Kidney capillary endothelial cell (primary cell): ENCODE measurements around the gene BATF2.
"Not testable (repeated sequence)": the region's sequence is repeated elsewhere in the genome, so short reads cannot be mapped to it uniquely, and the experiment has no call there.

Experiments
- DNase-seq: peaks from one replicate; pipeline ENCODE4 v3.0.0-alpha.2; 2018; ENCODE audit warnings: low spot score

The BATF2 gene

DNA sequence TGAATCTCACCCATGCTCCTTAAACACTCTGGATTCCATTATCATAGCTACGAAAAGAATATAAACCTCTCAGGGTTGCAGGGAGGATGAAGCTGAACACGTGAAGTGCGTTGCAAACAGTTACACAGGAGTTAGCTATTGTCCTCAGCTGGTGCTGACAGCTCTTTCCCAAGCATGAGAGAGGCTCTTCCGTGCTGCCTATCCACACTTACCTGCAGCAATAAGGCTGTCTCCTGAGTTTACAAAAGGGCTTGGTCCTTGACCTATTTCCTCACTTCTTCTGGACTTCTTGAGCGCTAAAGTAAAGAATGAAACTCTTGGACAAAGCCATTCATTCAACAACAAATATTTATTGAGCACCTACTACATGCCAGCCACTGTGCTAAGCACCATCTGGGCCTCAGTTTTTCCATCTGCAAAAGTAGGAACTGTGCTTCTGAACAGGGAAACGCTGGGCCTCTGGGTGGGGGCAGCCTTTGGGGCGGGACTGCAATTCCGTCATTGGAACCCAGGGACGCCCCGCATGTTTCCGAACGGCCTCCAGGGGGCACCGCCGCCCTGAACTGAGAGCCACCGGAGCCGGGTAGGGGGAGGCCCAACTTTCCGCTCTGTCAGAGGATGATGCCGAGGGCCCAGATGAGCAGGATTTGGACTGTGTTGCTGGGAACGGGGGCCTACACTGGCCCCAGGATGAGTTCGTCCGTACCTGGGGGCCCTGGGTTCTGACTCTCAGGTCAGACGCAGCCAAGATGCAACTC lies 16.5 kb upstream of the BATF2 start:
- DNase-seq, result peak; percentile 76

DNA sequence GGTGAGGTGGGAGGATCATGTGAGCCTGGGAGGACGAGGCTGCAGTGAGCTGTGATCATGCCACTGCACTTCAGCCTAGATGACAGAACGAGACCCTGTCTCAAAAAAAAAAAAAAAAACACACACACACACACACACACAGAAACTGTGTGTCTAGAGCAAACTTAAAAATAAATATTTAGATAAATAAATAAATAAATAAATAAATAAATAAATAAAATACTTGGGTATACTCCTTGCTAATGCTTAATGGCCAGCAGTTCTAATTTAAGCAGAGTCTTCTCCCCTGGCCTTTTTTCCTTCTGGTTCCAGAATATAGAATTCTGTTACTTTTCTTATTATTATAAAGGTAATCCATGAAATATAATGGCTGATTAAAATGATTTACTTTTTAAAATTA lies 12.1 kb upstream of the BATF2 start:
- DNase-seq, result no peak

DNA sequence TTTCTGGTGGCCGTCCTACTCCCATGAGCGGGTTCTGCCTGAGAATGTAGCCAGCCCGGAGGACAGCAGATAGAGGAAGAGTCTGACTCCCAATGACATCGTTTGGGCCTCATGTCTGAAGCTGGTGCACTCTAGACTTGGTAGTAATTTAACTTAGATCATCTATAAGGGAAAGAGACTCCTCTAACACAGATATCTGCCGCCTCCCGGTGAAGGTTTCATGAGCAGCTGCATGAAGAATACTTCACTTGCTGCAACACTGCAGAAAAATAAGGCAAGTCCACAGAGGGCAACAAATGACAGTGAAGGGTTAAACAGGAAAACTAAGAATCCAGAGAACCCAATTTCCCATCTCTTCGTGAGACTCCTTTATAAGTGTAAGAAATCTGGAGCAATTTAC lies 11.2 kb upstream of the BATF2 start:
- no peak for DNase-seq

DNA sequence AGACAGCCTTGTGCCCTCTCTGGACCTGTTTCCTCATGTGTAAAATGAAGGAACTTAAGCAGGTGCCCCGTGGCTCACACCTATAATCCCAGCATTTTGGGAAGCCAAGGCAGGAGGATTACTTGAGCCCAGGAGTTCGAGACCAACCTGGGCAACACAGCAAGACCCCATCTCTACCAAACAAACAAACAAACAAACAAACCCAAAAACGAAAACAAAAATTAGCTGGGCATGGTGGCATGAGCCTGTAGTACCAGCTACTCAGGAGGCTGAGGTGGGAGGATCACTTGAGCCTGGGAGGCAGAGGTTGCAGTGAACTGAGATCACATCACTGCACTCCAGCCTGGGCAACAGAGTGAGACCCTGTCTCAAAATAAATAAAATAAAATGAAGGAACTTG lies 7.2 kb upstream of the BATF2 start:
- DNase-seq, result not testable (repeated sequence)

DNA sequence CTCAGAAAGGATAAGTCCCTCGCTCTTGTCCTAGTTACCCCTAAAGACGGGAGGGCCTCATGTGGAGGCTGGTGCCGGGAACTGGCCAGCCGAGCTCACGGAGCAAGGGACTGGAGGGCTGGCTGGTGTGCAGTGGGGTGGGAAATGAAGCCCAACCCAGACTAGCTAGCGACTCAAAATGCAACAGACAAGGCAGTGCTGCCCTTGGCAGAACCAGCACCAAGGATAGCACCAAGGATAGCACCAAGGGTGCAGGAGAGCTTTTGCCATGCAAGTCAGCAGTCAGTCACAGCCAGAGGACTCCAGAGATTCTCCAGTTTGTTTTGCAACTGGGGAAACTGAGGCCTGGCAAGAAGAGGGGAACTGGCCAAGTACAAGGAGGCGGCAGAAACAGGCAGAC lies 6.5 kb upstream of the BATF2 start:
- no peak for DNase-seq

DNA sequence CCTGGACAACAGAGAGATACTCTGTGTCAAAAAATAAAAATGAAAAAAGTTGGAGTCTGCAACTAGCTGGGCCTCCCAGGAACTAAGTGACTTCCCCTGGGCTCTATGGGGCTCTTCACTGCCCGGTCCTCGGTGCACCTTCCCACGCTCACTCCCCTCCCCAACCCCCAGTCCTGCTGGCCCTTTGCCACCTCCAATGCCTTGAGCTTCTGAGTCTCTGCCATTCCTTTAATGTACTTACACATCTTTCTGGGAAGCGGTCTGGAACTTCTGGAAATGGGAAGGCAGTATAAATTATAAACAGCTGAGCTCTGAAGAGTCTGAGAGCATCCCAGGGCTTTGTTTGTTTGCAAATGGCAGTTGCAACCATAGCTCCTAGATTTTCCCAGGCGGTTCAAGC lies 5.9 kb upstream of the BATF2 start:
- no peak for DNase-seq

GRCh38 chr11:64999478-64999877 lies 2.7 kb upstream of the BATF2 start:
- no peak for DNase-seq

- no peak for DNase-seq
These were observed 2.1 kb upstream of the BATF2 start for GRCh38 chr11:64998690-64999431.

- no peak for DNase-seq
These were observed 1.4 kb upstream of the BATF2 start for GRCh38 chr11:64998141-64998540.

GRCh38 chr11:64996327-64996709 lies 453 bp downstream of the BATF2 start:
- no peak for DNase-seq

GRCh38 chr11:64994318-64994717 lies 2.5 kb downstream of the BATF2 start:
- DNase-seq, result no peak

DNA sequence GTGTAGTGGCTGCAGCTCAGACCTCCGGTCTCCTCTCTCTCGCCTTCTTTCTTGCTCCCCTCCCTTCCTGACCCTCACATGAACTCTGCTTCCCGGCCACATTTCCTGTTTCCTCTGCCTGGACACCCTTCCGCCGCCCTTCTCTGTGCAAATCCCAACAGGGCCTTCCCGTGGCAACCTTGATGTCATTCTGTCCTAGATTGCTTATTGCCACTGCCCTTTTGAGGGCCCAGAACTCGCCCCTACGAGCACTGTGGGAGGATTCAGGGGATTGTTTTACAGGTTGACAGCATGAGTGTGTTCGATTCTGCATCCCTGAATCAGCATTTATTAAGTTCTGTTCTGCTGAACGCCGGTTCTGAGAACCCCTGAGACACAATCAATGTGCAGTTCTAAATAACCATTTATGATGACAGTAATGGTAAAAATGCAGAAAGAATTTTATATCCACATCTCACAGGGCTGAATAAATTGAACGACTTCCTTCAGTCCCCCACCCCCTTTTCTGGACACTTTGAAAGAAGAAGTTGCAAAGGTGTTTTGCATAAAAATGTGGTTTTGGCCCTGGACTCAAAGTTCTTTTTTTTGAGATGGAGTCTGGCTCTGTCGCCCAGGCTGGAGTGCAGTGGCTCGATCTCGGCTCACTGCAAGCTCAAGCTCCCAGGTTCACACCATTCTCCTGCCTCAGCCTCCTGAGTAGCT lies 6.4 kb downstream of the BATF2 start:
- DNase-seq, result no peak

GRCh38 chr11:64989416-64989815 lies 7.4 kb downstream of the BATF2 start:
- DNase-seq, result no peak

DNA sequence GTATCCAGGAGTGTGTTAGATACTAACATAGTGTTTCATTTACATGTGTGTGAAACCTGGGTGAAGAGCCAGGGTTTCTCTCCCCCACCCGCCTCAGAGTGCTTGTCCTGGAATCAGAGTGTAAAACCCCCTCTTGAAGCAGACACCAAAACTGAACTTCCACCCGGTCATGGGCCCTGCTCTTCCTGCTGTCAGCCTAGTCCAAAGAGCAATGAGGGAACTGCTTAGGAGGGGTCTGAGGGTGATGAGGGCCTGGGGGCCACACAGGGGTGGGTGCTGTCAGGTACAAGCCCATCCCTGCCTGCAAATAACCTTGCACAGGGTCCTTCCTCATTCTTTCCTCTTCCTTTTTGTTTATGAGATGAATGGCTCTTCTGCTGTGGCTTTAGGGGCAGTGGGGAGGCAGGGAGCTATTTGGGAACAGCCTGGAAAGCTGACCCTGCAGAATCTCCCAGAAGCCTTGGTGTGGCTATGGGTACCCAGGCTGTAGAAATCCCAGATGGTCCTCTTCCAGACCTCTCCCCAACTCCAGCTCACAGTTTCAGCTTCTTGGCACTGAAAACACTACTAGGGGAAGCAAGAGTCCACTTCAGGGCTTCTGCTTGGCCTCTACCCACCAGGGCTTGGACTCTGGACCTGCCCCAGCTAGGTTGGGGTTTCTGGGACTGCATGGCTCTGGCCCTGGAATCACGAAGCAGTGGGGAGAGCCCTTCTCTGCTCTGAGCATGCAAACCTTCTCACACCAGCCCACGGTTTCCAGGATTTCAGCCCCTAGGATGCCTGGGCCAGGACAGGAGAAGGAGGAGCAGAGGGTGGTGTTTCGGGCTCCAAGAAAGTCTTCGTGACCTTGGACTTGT lies 8.5 kb downstream of the BATF2 start:
- DNase-seq, result no peak

DNA sequence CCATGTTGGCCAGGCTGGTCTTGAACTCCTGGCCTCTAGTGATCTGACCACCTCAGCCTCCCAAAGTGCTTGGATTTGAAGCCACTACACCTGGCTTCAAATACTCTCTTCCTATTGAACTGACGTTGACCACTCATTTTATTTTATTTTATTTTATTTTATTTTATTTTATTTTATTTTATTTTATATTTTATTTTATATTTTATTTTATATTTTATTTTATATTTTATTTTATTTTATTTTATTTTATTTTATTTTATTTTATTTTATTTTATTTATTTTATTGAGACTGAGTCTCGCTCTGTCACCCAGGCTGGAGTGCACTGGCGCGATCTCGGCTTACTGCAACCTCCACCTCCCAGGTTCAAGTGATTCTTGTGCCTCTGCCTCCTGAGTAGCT lies 13.4 kb downstream of the BATF2 start:
- not testable (repeated sequence) for DNase-seq

DNA sequence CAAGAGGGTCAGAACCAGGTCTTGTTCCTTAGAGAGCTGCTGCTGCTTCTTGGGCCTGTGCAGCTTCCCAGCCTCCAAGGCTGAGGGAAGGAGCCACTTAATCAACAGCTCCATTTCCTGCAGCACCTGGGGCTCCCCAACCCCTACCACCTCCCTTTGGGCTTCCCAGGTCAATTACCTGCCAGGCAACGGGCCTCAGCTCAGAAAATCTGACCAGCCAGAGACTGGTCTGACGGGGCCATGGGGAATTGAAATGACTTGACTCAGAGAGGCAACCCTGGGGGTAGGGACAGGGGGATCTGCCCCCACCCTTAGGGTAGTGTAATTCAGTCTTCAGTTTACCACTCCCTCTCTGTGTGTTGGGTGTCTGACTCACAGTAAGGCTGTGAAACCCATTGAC lies 20.1 kb downstream of the BATF2 start:
- no peak for DNase-seq

- DNase-seq, result no peak
These were observed 22.6 kb downstream of the BATF2 start for GRCh38 chr11:64974124-64974523.

DNA sequence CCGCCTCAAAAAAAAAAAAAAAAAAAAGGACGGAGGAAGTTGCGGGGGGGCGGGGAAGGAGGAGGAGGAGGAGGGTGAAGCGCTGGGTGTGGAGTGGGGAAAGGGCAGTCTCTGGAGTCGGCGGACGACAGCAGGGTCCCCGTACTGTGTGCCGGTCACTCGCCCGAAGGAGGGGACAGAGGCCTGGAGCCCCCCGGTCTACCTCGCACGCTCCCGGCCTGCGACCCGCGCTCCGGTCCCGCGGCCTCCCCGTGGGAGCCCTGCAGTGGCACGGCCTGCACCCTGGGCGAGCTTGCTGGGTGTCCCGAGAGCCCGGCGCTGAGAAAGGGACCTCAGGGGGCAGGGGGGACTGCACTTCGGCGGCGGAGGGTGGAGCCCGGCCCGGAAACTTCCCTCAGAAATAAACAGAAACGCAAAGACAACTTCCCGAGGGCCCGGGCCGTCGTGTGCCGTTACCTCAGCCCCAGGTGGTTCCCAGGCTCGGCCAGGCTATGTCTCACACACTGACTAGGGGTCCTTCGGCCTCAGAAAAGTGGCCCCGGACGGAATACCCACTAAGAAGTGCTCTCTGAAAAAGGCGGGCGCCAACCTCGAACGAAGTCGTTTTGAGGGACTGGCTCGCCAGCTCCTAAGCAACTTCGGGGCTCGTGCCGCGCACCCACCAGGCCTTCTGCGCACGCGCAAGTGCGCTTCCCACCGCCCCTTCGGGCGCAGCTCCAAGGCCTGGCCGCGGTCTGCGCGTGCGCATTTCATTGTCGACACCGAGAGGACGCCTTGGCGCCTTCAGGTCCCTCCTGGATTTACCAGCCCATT lies 25.1 kb downstream of the BATF2 start, which contains the start of gene MAJIN:
MAJIN (minus strand) TSS at position 688 of the 813 bp plus-strand sequence. CDS start 12,703 bp downstream, outside the sequence.
- DNase-seq, result peak; percentile 90

GRCh38 chr11:64970731-64971151 lies 26.0 kb downstream of the BATF2 start:
- DNase-seq, result peak; percentile 47

- peak; percentile 79 for DNase-seq
These were observed 27.6 kb downstream of the BATF2 start for GRCh38 chr11:64969209-64969608.

- DNase-seq, result no peak
These were observed 29.4 kb downstream of the BATF2 start for GRCh38 chr11:64967375-64967774.
